NCI-H1417 treated with DMSO at 0.1 percent for 48 hours (cell line): ENCODE measurements around the gene BUB1.
"Not testable (repeated sequence)": the region's sequence is repeated elsewhere in the genome, so short reads cannot be mapped to it uniquely, and the experiment has no call there.

Source experiments
- DNase-seq: peaks from one replicate; lab custom pipeline; 2025; lab: John Stamatoyannopoulos, UW

Gene BUB1

GRCh38 chr2:110655701-110656100 lies 22.2 kb downstream of the BUB1 start:
- DNase-seq = no peak

- DNase-seq = no peak
These were observed 24.0 kb downstream of the BUB1 start for GRCh38 chr2:110653861-110654260.

- DNase-seq = no peak
These were observed 27.5 kb downstream of the BUB1 start for GRCh38 chr2:110650346-110650745.

- no peak for DNase-seq
These were observed 30.1 kb downstream of the BUB1 start for GRCh38 chr2:110647777-110648176.

- no peak for DNase-seq
These were observed 32.2 kb downstream of the BUB1 start for GRCh38 chr2:110645616-110646015.

- DNase-seq = no peak
These were observed 33.5 kb downstream of the BUB1 start for GRCh38 chr2:110644357-110644756.

GRCh38 chr2:110642360-110642759 lies 35.5 kb downstream of the BUB1 start:
- no peak for DNase-seq

GRCh38 chr2:110639972-110640371 lies 37.9 kb downstream of the BUB1 start:
- no peak for DNase-seq

- DNase-seq = no peak
These were observed 38.7 kb downstream of the BUB1 start for GRCh38 chr2:110638952-110639695.

GRCh38 chr2:110638004-110638403 lies 39.9 kb downstream of the BUB1 start:
- no peak for DNase-seq

- no peak for DNase-seq
These were observed 40.8 kb downstream of the BUB1 start for GRCh38 chr2:110637093-110637492.

GRCh38 chr2:110635949-110636628 lies 41.8 kb downstream of the BUB1 start:
- not testable (repeated sequence) for DNase-seq

GRCh38 chr2:110627348-110627747 lies 50.5 kb downstream of the BUB1 start:
- DNase-seq = not testable (repeated sequence)

- DNase-seq = not testable (repeated sequence)
These were observed 58.4 kb downstream of the BUB1 start for GRCh38 chr2:110619326-110619939.

GRCh38 chr2:110613927-110614326 lies 63.9 kb downstream of the BUB1 start:
- DNase-seq = not testable (repeated sequence)

- DNase-seq = not testable (repeated sequence)
These were observed 67.1 kb downstream of the BUB1 start for GRCh38 chr2:110610613-110611250.

GRCh38 chr2:110609843-110610612 lies 67.8 kb downstream of the BUB1 start:
- DNase-seq = not testable (repeated sequence)

- DNase-seq = not testable (repeated sequence)
These were observed 68.9 kb downstream of the BUB1 start for GRCh38 chr2:110608788-110609502.

GRCh38 chr2:110605057-110605456 lies 72.8 kb downstream of the BUB1 start:
- DNase-seq = not testable (repeated sequence)

GRCh38 chr2:110603917-110604591 lies 73.8 kb downstream of the BUB1 start:
- DNase-seq = not testable (repeated sequence)
